CD4-positive, alpha-beta T cell (primary cell): ENCODE results near the gene ARL6IP6. TPM values are rescaled to one million over a fixed set of nuclear protein-coding genes. Genes with fewer than 3 reads are reported as not detected.

Source experiments
- ATAC-seq: fragments of 200-7000 bp; cut with Tn5 transposase; one replicate; pipeline ENCODE4 v1.10.0; 2022; ENCODE audit warnings: mild to moderate bottlenecking; ENCODE audit not compliant: poor library complexity
- CTCF ChIA-PET: fragments of 350-600 bp; sonication (Branson Sonifier 250); formaldehyde crosslinking; loops from one replicate; lab custom pipeline; 2021; ENCODE audit warnings: antibody characterized with exemption, inconsistent platforms; lab: Charles Lee
- POLR2A ChIA-PET: fragments of 350-600 bp; sonication (Branson Sonifier 250); formaldehyde crosslinking; loops from one replicate; lab custom pipeline; 2021; ENCODE audit warnings: antibody characterized with exemption, inconsistent platforms; lab: Charles Lee
- DNase-seq, 14 experiments: peaks; one replicate each; pipeline ENCODE4 v3.0.0-alpha.2; 2013 to 2020; ENCODE audit warnings: mixed read lengths in 2 of 14
- H3K27ac ChIP-seq, 2 donors: one replicate each; pipeline versions ENCODE4 v1.5.1 to v1.7.0; 2013; ENCODE audit warnings: low read length in 2 of 2, low read depth in 1 of 2, mild to moderate bottlenecking in 1 of 2
- H3K27me3 ChIP-seq, 2 experiments: 1 replicate in 1 of 2; 2 replicates in 1 of 2; pipeline versions ENCODE4 v1.6.1 to v1.7.0; 2013; ENCODE audit warnings: low read length in 2 of 2, control low read depth in 1 of 2, mild to moderate bottlenecking in 1 of 2, moderate library complexity in 1 of 2; ENCODE audit not compliant: insufficient read depth in 2 of 2, control insufficient read depth in 1 of 2
- H3K36me3 ChIP-seq: one replicate; pipeline ENCODE4 v1.6.1; 2013; ENCODE audit warnings: low read length, control low read depth; ENCODE audit not compliant: insufficient read depth
- H3K4me1 ChIP-seq: one replicate; pipeline ENCODE4 v1.6.1; 2013; ENCODE audit warnings: low read length, control low read depth; ENCODE audit not compliant: insufficient read depth
- H3K4me3 ChIP-seq: one replicate; pipeline ENCODE4 v1.5.1; 2013; ENCODE audit warnings: mild to moderate bottlenecking, low read length, moderate library complexity
- H3K9me3 ChIP-seq, 2 experiments: 1 replicate in 1 of 2; 2 replicates in 1 of 2; pipeline versions ENCODE4 v1.6.1 to v1.7.0; 2013; ENCODE audit warnings: low read length in 2 of 2, mild to moderate bottlenecking in 2 of 2, control low read depth in 1 of 2, moderate library complexity in 1 of 2; ENCODE audit not compliant: control insufficient read depth in 1 of 2, insufficient read depth in 1 of 2
- H3K27ac Mint-ChIP-seq: one replicate; pipeline ENCODE4 v1.8.0; 2020; ENCODE audit warnings: mixed read lengths
- H3K27me3 Mint-ChIP-seq: one replicate; pipeline ENCODE4 v1.8.0; 2021; ENCODE audit warnings: mixed read lengths
- H3K36me3 Mint-ChIP-seq: one replicate; pipeline ENCODE4 v1.8.0; 2021; ENCODE audit warnings: low read depth, mixed read lengths
- H3K4me1 Mint-ChIP-seq: one replicate; pipeline ENCODE4 v1.8.0; 2021; ENCODE audit warnings: low read depth, mixed read lengths
- H3K4me3 Mint-ChIP-seq: one replicate; pipeline ENCODE4 v1.8.0; 2020; ENCODE audit warnings: mild to moderate bottlenecking, mixed read lengths
- H3K9me3 Mint-ChIP-seq: one replicate; pipeline ENCODE4 v1.8.0; 2020; ENCODE audit warnings: mixed read lengths
- CTCF ChIP-seq: fragments of 200-600 bp; IDR thresholded peaks from one replicate; pipeline ENCODE4 v1.8.0; 2022; ENCODE audit warnings: antibody characterized with exemption, mild to moderate bottlenecking
- intact Hi-C, 2 experiments: fragments of 100-400 bp; cut with DNase I in 1 of 2; cut with micrococcal nuclease in 1 of 2; formaldehyde crosslinking; loops; one replicate each; pipeline versions ENCODE4 v1.15.1 to v1.9.0; 2023 to 2025; cut with DNase I, micrococcal nuclease
- total RNA-seq, 174 experiments: library from RNA in 2 of 174; stranded (reverse) in 2 of 174; gene quantifications; one replicate each; pipeline ENCODE4 v1.2.3 and lab custom pipeline; 2021 to 2026

ARL6IP6 gene
- total RNA-seq, 2 experiments from 2014 or later, result 6.3 to 6.7 TPM

DNA sequence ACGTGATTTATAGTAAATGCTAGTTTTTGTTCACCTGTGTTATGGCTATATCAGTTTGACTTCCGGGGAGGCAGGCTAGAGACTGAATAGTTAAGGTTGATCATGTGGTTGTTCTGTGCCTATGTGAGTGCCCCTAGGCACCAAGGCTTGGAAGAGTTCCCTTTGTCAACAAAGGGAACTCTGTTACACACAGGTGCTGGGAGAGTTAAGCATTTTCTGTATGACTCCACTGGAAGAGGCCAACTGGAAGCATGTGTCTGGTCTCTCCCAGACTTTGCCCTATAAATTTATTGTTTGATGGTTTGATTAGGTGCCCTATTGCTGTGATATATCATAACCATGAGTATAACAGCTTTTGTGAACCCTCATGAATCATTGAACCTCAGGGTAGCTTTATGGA is 63.8 kb downstream of the ARL6IP6 start:
- peaks cover 0 to 4% of the 10 kb centered on the region in 2 experiments for H3K9me3 ChIP-seq
- intact Hi-C loops, result no loop called here
- peaks cover 2 to 6% of the 10 kb centered on the region in 2 experiments for H3K27me3 ChIP-seq
- Mint-ChIP-seq H3K27me3 (peaks cover 28% of the 10 kb centered on the region), H3K36me3 (no peaks in the 10 kb centered on the region), H3K9me3 (no peaks in the 10 kb centered on the region), H3K27ac (no peak overlapping the region), H3K4me1 (no peaks in the 10 kb centered on the region), H3K4me3 (no peak overlapping the region)
- ChIA-PET CTCF (no interaction called here), POLR2A (no interaction called here)
- no peak overlapping the region for H3K4me3 ChIP-seq
- H3K36me3 ChIP-seq, result no peaks in the 10 kb centered on the region
- DNase-seq, result no peak
- H3K4me1 ChIP-seq, result no peaks in the 10 kb centered on the region
- H3K27ac ChIP-seq, result no peak overlapping the region
- TF ChIP-seq CTCF, result no peak
- ATAC-seq, result no peak

DNA sequence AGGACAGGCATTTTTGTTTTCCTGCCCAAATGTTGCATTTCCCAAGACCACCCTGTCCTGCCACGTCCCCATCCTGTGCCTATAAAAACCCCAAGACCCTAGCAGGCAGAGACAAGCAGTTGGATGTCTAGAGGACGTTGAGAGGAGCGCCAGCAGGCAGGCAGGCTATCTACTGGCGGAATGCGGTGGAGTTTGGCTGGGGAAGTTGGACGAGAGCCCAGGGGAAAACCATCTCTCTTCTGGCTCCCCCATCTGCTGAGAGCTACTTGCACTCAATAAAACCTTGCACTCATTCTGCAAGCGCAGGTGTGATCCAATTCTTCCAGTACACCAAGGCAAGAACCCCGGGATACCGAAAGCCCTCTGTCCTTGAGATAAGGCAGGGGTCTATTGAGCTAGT is 72.5 kb downstream of the ARL6IP6 start:
- Histone ChIP-seq H3K4me1 (no peaks in the 10 kb centered on the region), H3K4me3 (no peak overlapping the region), H3K36me3 (no peaks in the 10 kb centered on the region), H3K27me3 (peaks cover 3 to 6% of the 10 kb centered on the region in 2 experiments), H3K27ac (no peak overlapping the region), H3K9me3 (peaks cover 0 to 4% of the 10 kb centered on the region in 2 experiments)
- POLR2A ChIA-PET, result interaction anchor here (0.6 kb wide), 1 partner anchor 81 kb away, joined by 3 read pairs; no protein-coding TSS in a partner anchor
- DNase-seq (no peak), ATAC-seq (no peak)
- Mint-ChIP-seq H3K27me3 (peaks cover 7% of the 10 kb centered on the region), H3K27ac (no peak overlapping the region), H3K36me3 (no peaks in the 10 kb centered on the region), H3K4me3 (no peak overlapping the region), H3K4me1 (no peaks in the 10 kb centered on the region), H3K9me3 (no peaks in the 10 kb centered on the region)
- CTCF ChIA-PET, result no interaction called here
- intact Hi-C loops, result no loop called here
- no peak for TF ChIP-seq CTCF

- H3K4me3 Mint-ChIP-seq, result no peak overlapping the region
- H3K4me1 Mint-ChIP-seq, result no peaks in the 10 kb centered on the region
- Histone ChIP-seq H3K4me3 (no peak overlapping the region), H3K4me1 (no peaks in the 10 kb centered on the region), H3K9me3 (no peaks in the 10 kb centered on the region), H3K27ac (no peak overlapping the region), H3K36me3 (no peaks in the 10 kb centered on the region), H3K27me3 (peaks cover 1 to 3% of the 10 kb centered on the region in 2 experiments)
- no peak for TF ChIP-seq CTCF
- ATAC-seq, result no peak
- no peak for DNase-seq
- intact Hi-C loops, result no loop called here
- no peaks in the 10 kb centered on the region for H3K36me3 Mint-ChIP-seq
- POLR2A ChIA-PET, result no interaction called here
- CTCF ChIA-PET, result no interaction called here
- H3K9me3 Mint-ChIP-seq, result no peaks in the 10 kb centered on the region
- peaks cover 2% of the 10 kb centered on the region for H3K27me3 Mint-ChIP-seq
- H3K27ac Mint-ChIP-seq, result no peak overlapping the region
Measured at GRCh38 chr2:152791979-152792378, 73.6 kb downstream of the ARL6IP6 start.
